B cell (primary cell): ENCODE results near the gene TDRD12.

Source experiments
- CTCF ChIP-seq: fragments of 200-600 bp; IDR thresholded peaks from one replicate; pipeline ENCODE4 v1.8.0; 2022; ENCODE audit warnings: antibody characterized with exemption, mild to moderate bottlenecking
- EZH2 ChIP-seq: IDR thresholded peaks from 2 replicates; pipeline ENCODE4 v1.6.1; 2012; ENCODE audit warnings: borderline replicate concordance, low read depth, mild to moderate bottlenecking, moderate library complexity, low read length; ENCODE audit not compliant: insufficient read depth, poor library complexity, severe bottlenecking

DNA sequence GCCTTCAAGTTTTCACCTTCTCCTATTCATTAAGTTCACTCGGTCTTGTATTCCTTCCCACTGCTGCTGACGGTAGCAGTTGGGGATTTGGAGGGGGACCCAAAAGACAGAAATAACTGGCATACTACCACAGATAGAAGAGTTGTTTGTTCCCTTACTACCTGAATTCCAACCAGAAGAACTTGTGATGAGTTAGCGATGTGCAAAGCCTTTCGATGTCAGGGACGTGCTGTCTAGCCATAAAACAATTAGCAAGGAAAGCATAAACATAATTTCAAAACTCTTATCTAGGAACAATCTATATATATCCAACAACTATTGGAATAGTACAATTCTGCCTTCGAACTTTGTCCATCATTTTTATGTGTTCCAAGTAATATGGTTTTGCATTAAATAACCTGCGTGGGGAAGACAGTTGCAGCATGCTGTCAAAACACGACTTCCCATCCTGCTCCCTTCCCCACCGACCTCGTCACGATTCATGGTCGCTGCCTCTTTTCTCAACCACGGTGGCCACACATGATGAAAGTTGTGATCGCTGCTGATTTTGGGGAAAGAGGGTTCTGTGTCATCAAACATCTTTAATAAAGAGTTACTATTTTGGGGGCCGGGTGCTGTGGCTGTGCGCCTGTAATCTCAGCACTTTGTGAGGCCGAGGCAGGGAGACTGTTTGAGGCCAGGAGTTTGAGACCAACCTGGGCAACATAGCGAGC, 153.8 kb downstream of the TDRD12 start:
- TF ChIP-seq CTCF: no peak
- no peak for TF ChIP-seq EZH2
